HL-60 (cell line): Measurements from ENCODE around the gene SLC17A1.

Experiments
- GABPA ChIP-seq: IDR thresholded peaks from 2 replicates; pipeline ENCODE4 v1.6.1; 2012; ENCODE audit warnings: low read depth
- POLR2AphosphoS5 ChIP-seq: IDR thresholded peaks from 2 replicates; pipeline ENCODE4 v1.6.1; 2012; ENCODE audit warnings: low read depth
- SPI1 ChIP-seq: IDR thresholded peaks from 2 replicates; pipeline ENCODE4 v1.6.1; 2012; ENCODE audit warnings: low read depth, mild to moderate bottlenecking, borderline replicate concordance
- TF ChIP-seq, protein P1 (sequence below): IDR thresholded peaks from one replicate; pipeline ENCODE4 v1.5.1; 2011; ENCODE audit warnings: low read length, control low read depth, inconsistent platforms; ENCODE audit not compliant: insufficient read depth
- TF ChIP-seq, protein P2 (sequence below): IDR thresholded peaks from 2 replicates; pipeline ENCODE4 v1.6.1; 2012; ENCODE audit warnings: low read depth; ENCODE audit not compliant: insufficient replicate concordance

DNA sequence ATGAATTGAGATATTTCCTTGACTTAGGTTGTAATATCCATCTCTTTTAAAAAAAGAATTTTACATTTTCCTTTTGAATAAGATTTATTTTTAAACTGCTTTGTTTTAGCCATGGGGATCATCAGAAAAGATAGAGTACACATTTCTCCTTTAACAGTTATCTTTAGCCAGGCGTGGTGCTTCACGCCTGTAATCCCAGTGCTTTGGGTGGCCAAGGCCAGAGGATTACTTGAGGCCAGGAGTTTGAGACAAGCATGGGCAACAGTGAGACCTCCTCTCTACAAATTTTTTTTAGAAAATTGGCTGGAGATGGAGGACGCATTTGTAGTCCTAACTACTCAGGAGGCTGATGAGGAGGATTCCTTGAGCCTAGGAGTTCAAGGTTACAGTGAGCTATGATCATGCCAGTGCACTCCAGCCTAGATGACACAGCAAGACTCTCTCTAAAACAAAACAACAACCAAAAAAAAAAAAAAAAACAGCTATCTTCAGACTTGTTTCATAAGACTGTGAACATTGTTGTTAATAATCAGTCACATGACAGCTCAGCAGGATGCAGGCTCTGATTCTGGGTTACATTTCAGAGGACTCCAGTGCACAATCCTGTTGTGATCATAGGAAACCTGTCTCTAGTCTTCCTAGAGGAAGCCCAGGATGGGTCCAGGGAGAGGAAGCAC lies 44.2 kb upstream of the SLC17A1 start:
- TF ChIP-seq, protein P1, sequence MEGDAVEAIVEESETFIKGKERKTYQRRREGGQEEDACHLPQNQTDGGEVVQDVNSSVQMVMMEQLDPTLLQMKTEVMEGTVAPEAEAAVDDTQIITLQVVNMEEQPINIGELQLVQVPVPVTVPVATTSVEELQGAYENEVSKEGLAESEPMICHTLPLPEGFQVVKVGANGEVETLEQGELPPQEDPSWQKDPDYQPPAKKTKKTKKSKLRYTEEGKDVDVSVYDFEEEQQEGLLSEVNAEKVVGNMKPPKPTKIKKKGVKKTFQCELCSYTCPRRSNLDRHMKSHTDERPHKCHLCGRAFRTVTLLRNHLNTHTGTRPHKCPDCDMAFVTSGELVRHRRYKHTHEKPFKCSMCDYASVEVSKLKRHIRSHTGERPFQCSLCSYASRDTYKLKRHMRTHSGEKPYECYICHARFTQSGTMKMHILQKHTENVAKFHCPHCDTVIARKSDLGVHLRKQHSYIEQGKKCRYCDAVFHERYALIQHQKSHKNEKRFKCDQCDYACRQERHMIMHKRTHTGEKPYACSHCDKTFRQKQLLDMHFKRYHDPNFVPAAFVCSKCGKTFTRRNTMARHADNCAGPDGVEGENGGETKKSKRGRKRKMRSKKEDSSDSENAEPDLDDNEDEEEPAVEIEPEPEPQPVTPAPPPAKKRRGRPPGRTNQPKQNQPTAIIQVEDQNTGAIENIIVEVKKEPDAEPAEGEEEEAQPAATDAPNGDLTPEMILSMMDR = no peak
- TF ChIP-seq POLR2AphosphoS5 (no peak), GABPA (no peak), SPI1 (no peak)
- TF ChIP-seq, protein P2, sequence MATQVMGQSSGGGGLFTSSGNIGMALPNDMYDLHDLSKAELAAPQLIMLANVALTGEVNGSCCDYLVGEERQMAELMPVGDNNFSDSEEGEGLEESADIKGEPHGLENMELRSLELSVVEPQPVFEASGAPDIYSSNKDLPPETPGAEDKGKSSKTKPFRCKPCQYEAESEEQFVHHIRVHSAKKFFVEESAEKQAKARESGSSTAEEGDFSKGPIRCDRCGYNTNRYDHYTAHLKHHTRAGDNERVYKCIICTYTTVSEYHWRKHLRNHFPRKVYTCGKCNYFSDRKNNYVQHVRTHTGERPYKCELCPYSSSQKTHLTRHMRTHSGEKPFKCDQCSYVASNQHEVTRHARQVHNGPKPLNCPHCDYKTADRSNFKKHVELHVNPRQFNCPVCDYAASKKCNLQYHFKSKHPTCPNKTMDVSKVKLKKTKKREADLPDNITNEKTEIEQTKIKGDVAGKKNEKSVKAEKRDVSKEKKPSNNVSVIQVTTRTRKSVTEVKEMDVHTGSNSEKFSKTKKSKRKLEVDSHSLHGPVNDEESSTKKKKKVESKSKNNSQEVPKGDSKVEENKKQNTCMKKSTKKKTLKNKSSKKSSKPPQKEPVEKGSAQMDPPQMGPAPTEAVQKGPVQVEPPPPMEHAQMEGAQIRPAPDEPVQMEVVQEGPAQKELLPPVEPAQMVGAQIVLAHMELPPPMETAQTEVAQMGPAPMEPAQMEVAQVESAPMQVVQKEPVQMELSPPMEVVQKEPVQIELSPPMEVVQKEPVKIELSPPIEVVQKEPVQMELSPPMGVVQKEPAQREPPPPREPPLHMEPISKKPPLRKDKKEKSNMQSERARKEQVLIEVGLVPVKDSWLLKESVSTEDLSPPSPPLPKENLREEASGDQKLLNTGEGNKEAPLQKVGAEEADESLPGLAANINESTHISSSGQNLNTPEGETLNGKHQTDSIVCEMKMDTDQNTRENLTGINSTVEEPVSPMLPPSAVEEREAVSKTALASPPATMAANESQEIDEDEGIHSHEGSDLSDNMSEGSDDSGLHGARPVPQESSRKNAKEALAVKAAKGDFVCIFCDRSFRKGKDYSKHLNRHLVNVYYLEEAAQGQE = no peak
